SK-N-SH treated with all-trans-retinoic acid at 6 μM for 48 hours (cell line): ENCODE data around the gene TRIM54.

Experiments
- ARNTL ChIP-seq: fragments of 450-650 bp; formaldehyde crosslinking; IDR thresholded peaks from 2 replicates; pipeline ENCODE4 v1.5.0; 2020; ENCODE audit warnings: low read depth, mild to moderate bottlenecking, moderate library complexity, borderline replicate concordance
- CSDC2 ChIP-seq: fragments of 250-450 bp; sonication (Bioruptor Pico); IDR thresholded peaks from 2 replicates; pipeline ENCODE4 v1.5.0; 2020; ENCODE audit warnings: mild to moderate bottlenecking, moderate library complexity
- CSRNP3 ChIP-seq: fragments of 250-450 bp; sonication (Bioruptor Pico); IDR thresholded peaks from 2 replicates; pipeline ENCODE4 v1.5.1; 2021; ENCODE audit warnings: mild to moderate bottlenecking, moderate library complexity
- PATZ1 ChIP-seq: fragments of 250-450 bp; sonication (Bioruptor Pico); IDR thresholded peaks from 2 replicates; pipeline ENCODE4 v1.8.0; 2020; ENCODE audit warnings: mild to moderate bottlenecking, moderate library complexity, borderline replicate concordance
- RARB ChIP-seq: fragments of 250-450 bp; sonication (Bioruptor Pico); IDR thresholded peaks from 2 replicates; pipeline ENCODE4 v1.8.0; 2021; ENCODE audit warnings: mild to moderate bottlenecking, moderate library complexity
- TCF4 ChIP-seq: fragments of 250-450 bp; sonication (Bioruptor Pico); IDR thresholded peaks from 2 replicates; pipeline ENCODE4 v1.8.0; 2021; ENCODE audit warnings: mild to moderate bottlenecking, moderate library complexity, borderline replicate concordance
- TOX ChIP-seq: fragments of 250-450 bp; sonication (Bioruptor Pico); IDR thresholded peaks from 2 replicates; pipeline ENCODE4 v1.8.0; 2021; ENCODE audit warnings: mild to moderate bottlenecking, moderate library complexity, borderline replicate concordance
- TSHZ2 ChIP-seq: fragments of 250-450 bp; sonication (Bioruptor Pico); IDR thresholded peaks from 2 replicates; pipeline ENCODE4 v1.5.0; 2020; ENCODE audit warnings: mild to moderate bottlenecking, moderate library complexity
- ZC3H10 ChIP-seq: fragments of 250-450 bp; sonication (Bioruptor Pico); IDR thresholded peaks from 2 replicates; pipeline ENCODE4 v1.5.1; 2021; ENCODE audit warnings: mild to moderate bottlenecking, moderate library complexity
- ZFP3 ChIP-seq: fragments of 250-450 bp; sonication (Bioruptor Pico); IDR thresholded peaks from 2 replicates; pipeline ENCODE4 v1.5.0; 2020; ENCODE audit warnings: mild to moderate bottlenecking, moderate library complexity
- ZFP30 ChIP-seq: fragments of 450-650 bp; formaldehyde crosslinking; IDR thresholded peaks from 2 replicates; pipeline ENCODE4 v1.5.0; 2022; ENCODE audit warnings: mild to moderate bottlenecking, moderate library complexity
- ZNF8 ChIP-seq: fragments of 450-650 bp; formaldehyde crosslinking; IDR thresholded peaks from 2 replicates; pipeline ENCODE4 v1.5.0; 2020; ENCODE audit warnings: mild to moderate bottlenecking, moderate library complexity
- TF ChIP-seq, protein P1 (sequence below): fragments of 250-450 bp; sonication (Bioruptor Pico); IDR thresholded peaks from 2 replicates; pipeline ENCODE4 v1.5.1; 2020; ENCODE audit warnings: low read depth, mild to moderate bottlenecking, moderate library complexity

DNA sequence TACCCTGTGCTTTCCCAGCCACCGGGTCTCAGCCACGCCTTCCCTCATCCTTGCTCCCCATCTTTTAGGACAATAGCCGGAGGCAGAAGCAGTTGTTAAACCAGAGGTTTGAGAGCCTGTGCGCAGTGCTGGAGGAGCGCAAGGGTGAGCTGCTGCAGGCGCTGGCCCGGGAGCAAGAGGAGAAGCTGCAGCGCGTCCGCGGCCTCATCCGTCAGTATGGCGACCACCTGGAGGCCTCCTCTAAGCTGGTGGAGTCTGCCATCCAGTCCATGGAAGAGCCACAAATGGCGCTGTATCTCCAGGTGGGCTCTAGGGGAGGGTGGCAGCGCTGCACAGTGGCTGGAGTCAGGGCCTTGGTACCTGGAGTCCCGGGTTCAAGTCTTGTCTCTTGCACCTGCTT lies 23.3 kb downstream of the TRIM54 start:
- TF ChIP-seq RARB (CRISPR knock-in tag) (no peak), ZFP30 (CRISPR knock-in tag) (no peak), ZFP3 (CRISPR knock-in tag) (no peak), CSDC2 (CRISPR knock-in tag) (no peak), CSRNP3 (CRISPR knock-in tag) (no peak), TOX (CRISPR knock-in tag) (no peak), PATZ1 (CRISPR knock-in tag) (no peak), TSHZ2 (CRISPR knock-in tag) (no peak), ZC3H10 (CRISPR knock-in tag) (no peak), ARNTL (CRISPR knock-in tag) (no peak), ZNF8 (CRISPR knock-in tag) (no peak), TCF4 (CRISPR knock-in tag) (no peak)
- TF ChIP-seq, protein P1, sequence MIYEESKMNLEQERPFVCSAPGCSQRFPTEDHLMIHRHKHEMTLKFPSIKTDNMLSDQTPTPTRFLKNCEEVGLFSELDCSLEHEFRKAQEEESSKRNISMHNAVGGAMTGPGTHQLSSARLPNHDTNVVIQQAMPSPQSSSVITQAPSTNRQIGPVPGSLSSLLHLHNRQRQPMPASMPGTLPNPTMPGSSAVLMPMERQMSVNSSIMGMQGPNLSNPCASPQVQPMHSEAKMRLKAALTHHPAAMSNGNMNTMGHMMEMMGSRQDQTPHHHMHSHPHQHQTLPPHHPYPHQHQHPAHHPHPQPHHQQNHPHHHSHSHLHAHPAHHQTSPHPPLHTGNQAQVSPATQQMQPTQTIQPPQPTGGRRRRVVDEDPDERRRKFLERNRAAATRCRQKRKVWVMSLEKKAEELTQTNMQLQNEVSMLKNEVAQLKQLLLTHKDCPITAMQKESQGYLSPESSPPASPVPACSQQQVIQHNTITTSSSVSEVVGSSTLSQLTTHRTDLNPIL (CRISPR knock-in tag), result no peak
